K562 (cell line): ENCODE results near the gene PGR. TPM values are rescaled to one million over a fixed set of nuclear protein-coding genes. Genes with fewer than 3 reads are reported as not detected.
A peak's percentile ranks its signal among the peaks of the same experiment; 100 is the strongest.

Experiments
- ATAC-seq: fragments of 200-7000 bp; cut with Tn5 transposase; 3 replicates; pipeline ENCODE4 v1.9.1; 2020; ENCODE audit warnings: moderate library complexity
- BruUV-seq: library from RNA; stranded (reverse); fragments of 400-500 nt; replicated peaks from 2 replicates; lab custom pipeline; 2021; lab: Mats Ljungman, UMichigan
- CTCF ChIA-PET: fragments of 300-600 bp; formaldehyde crosslinking; extraction: SDS; loops from one replicate; lab custom pipeline; 2021; ENCODE audit warnings: low intra/inter-chr PET ratio; lab: Yijun Ruan, JAX
- POLR2A ChIA-PET: fragments of 300-600, 350-650 bp; sonication (Branson Sonifier 250); formaldehyde crosslinking; extraction: SDS; loops from one replicate; lab custom pipeline; 2021; ENCODE audit warnings: antibody characterized with exemption, inconsistent platforms; lab: Yijun Ruan, JAX
- DNase-seq, 4 experiments: peaks; one replicate each; pipeline versions ENCODE4 v3.0.0 to v3.0.0-alpha.2; 2011 to 2018; ENCODE audit warnings: low spot score in 3 of 4, mixed read lengths in 3 of 4; ENCODE audit errors: extremely low read depth in 1 of 4
- FAIRE-seq: peaks from 2 replicates; lab custom pipeline; 2011; peaks lifted over from hg19 to GRCh38; lab: Jason Lieb, UNC
- H2AFZ ChIP-seq: 2 replicates; pipeline ENCODE4 v1.6.0; 2011; ENCODE audit warnings: low read depth, low read length, control low read depth, inconsistent platforms
- H3K27ac ChIP-seq: fragments of 200-600 bp; 3 replicates; pipeline ENCODE4 v1.8.0; 2011; ENCODE audit warnings: low read depth, mild to moderate bottlenecking, control low read depth, inconsistent platforms, low read length, moderate library complexity, mixed read lengths; ENCODE audit errors: extremely low read depth
- H3K27me3 ChIP-seq, 2 experiments: fragments of 300-600 bp in 1 of 2; 2 replicates in 1 of 2; 3 replicates in 1 of 2; pipeline versions ENCODE4 v1.6.0 to v1.8.0; 2011; ENCODE audit warnings: inconsistent platforms in 2 of 2, low read length in 2 of 2, mild to moderate bottlenecking in 1 of 2, mixed read lengths in 1 of 2, moderate library complexity in 1 of 2; ENCODE audit not compliant: control insufficient read depth in 2 of 2, insufficient read depth in 2 of 2
- H3K36me3 ChIP-seq: fragments of 300-600 bp; 3 replicates; pipeline ENCODE4 v1.8.0; 2011; ENCODE audit warnings: mild to moderate bottlenecking, low read length, inconsistent platforms; ENCODE audit not compliant: control insufficient read depth, insufficient read depth
- H3K4me1 ChIP-seq, 2 experiments: fragments of 200-600 bp in 1 of 2; replicated peaks in 1 of 2; 2 replicates in 1 of 2; 3 replicates in 1 of 2; pipeline versions ENCODE4 v1.5.1 to v1.8.0; 2011; ENCODE audit warnings: inconsistent platforms in 2 of 2, low read length in 2 of 2, mild to moderate bottlenecking in 1 of 2, mixed read lengths in 1 of 2, moderate library complexity in 1 of 2; ENCODE audit not compliant: control insufficient read depth in 2 of 2, insufficient read depth in 2 of 2
- H3K4me2 ChIP-seq: 2 replicates; pipeline ENCODE4 v1.6.1; 2011; ENCODE audit warnings: low read length, control low read depth, inconsistent platforms, mixed read lengths; ENCODE audit not compliant: insufficient read depth
- H3K4me3 ChIP-seq: fragments of 200-600 bp; sonication (generic), shearing (Covaris generic); 2 replicates; pipeline ENCODE4 v1.5.1; 2016; ENCODE audit warnings: control low read depth, inconsistent platforms
- H3K79me2 ChIP-seq: fragments of 200-600 bp; 3 replicates; pipeline ENCODE4 v1.8.0; 2011; ENCODE audit warnings: low read length, inconsistent platforms; ENCODE audit not compliant: control insufficient read depth, insufficient read depth
- H3K9ac ChIP-seq, 2 experiments: 2 replicates each; pipeline versions ENCODE4 v1.6.0 to v1.6.1; 2011; ENCODE audit warnings: low read depth in 2 of 2, low read length in 2 of 2, control low read depth in 1 of 2, inconsistent platforms in 1 of 2, mild to moderate bottlenecking in 1 of 2, mixed read lengths in 1 of 2; ENCODE audit not compliant: insufficient read depth in 1 of 2
- H3K9me1 ChIP-seq: one replicate; pipeline ENCODE4 v1.6.0; 2011; ENCODE audit warnings: inconsistent platforms, mild to moderate bottlenecking, low read length, moderate library complexity; ENCODE audit not compliant: control insufficient read depth, insufficient read depth
- H3K9me3 ChIP-seq: replicated peaks from 2 replicates; pipeline ENCODE4 v1.5.1; 2011; ENCODE audit warnings: low read depth, low read length, inconsistent platforms; ENCODE audit not compliant: control insufficient read depth, insufficient read depth
- H4K20me1 ChIP-seq: replicated peaks from 2 replicates; pipeline ENCODE4 v1.6.1; 2011; ENCODE audit warnings: low read length, inconsistent platforms, mixed read lengths; ENCODE audit not compliant: control insufficient read depth, insufficient read depth
- ELK1 ChIP-seq: sonication (generic); formaldehyde crosslinking; IDR thresholded peaks from 2 replicates; pipeline ENCODE4 v1.8.1; 2022; ENCODE audit warnings: missing genetic modification reagents
- MAX ChIP-seq: sonication (generic); formaldehyde crosslinking; IDR thresholded peaks from 2 replicates; pipeline ENCODE4 v1.9.0; 2022; ENCODE audit warnings: mild to moderate bottlenecking, missing genetic modification reagents
- MTA1 ChIP-seq: fragments of 450-650 bp; IDR thresholded peaks from 2 replicates; pipeline ENCODE4 v1.6.1; 2017; ENCODE audit warnings: borderline replicate concordance
- POLR2AphosphoS2 ChIP-seq: IDR thresholded peaks from 2 replicates; pipeline ENCODE4 v1.6.1; 2012; ENCODE audit warnings: low read length, improper control_type of control experiment
- POLR3A ChIP-seq: IDR thresholded peaks from 2 replicates; pipeline ENCODE4 v1.6.1; 2011; ENCODE audit warnings: borderline replicate concordance, mild to moderate bottlenecking, moderate library complexity; ENCODE audit not compliant: insufficient read length, insufficient read depth; ENCODE audit errors: extremely low read depth
- SMAD3 ChIP-seq: fragments of 450-650 bp; formaldehyde crosslinking; conservative IDR thresholded peaks from 2 replicates; pipeline ENCODE4 v1.4.0; 2020; ENCODE audit warnings: mild to moderate bottlenecking
- TAF1 ChIP-seq: IDR thresholded peaks from 2 replicates; pipeline ENCODE4 v1.6.1; 2011; ENCODE audit warnings: mild to moderate bottlenecking, low read length, moderate library complexity; ENCODE audit not compliant: insufficient read depth, control insufficient read depth, severe bottlenecking; ENCODE audit errors: extremely low read depth
- THAP12 ChIP-seq: fragments of 250-450 bp; sonication (Bioruptor Pico); IDR thresholded peaks from 2 replicates; pipeline ENCODE4 v1.9.0; 2021; ENCODE audit warnings: mild to moderate bottlenecking, inconsistent platforms
- WGBS: fragments of 100-300 bp; shearing (Covaris generic); methylation state at CpG from one replicate; pipeline ENCODE4 v1.1.6; 2016; ENCODE audit warnings: low coverage, mixed read lengths; ENCODE audit not compliant: insufficient coverage; ENCODE audit errors: missing lambda C conversion rate; 5-methylcytosine and 5-hydroxymethylcytosine counted together
- in situ Hi-C: fragments of 300-500 bp; cut with MboI; formaldehyde crosslinking; loops from 4 replicates; pipeline ENCODE4 v1.15.0; 2018; ENCODE audit warnings: inconsistent platforms, mixed read lengths
- intact Hi-C: fragments of 100-400 bp; cut with micrococcal nuclease; formaldehyde crosslinking; loops from 2 replicates; pipeline ENCODE4 v1.14.2; 2022
- polyA plus RNA-seq, 8 experiments: library from polyadenylated mRNA; depleted of rRNA in 4 of 8; stranded (reverse) in 5 of 8; unstranded in 3 of 8; fragments of >200 nt; fragmentation: Nextera tagmentation in 2 of 8; fragmentation: Illumina TruSeq in 1 of 8; extraction: Ambion mirVana in 2 of 8; extraction: Trizol in 1 of 8; gene quantifications; 2 replicates each; pipeline versions ENCODE4 v1.2.1 to v1.2.3, GENCODE V29; 2011 to 2014; ENCODE audit warnings: inconsistent platforms in 1 of 8, missing spikeins in 1 of 8
- total RNA-seq, 7 experiments: library from RNA; depleted of rRNA in 6 of 7; stranded (reverse); fragments of >200 nt in 6 of 7; fragmentation: Illumina TruSeq in 2 of 7; extraction: Trizol in 2 of 7; gene quantifications; 2 replicates each; pipeline versions ENCODE4 v1.2.1 to v1.2.3, GENCODE V29; 2011 to 2021; ENCODE audit warnings: low replicate concordance in 1 of 7

PGR gene
- total and polyA plus RNA-seq, 9 of the 15 experiments (the other 6 are each of a cell fraction or from before 2014, with no cell fraction given), result 0.43 to 2.4 (median 1.3) TPM

- Histone ChIP-seq H3K9ac (no peak overlapping the region), H4K20me1 (no peaks in the 10 kb centered on the region), H3K4me2 (no peak overlapping the region), H3K27ac (no peak overlapping the region), H3K9me1 (no peaks in the 10 kb centered on the region), H3K79me2 (no peaks in the 10 kb centered on the region), H3K27me3 (no peaks in the 10 kb centered on the region), H3K4me3 (no peak overlapping the region), H3K9me3 (no peaks in the 10 kb centered on the region), H2AFZ (no peak overlapping the region), H3K36me3 (no peaks in the 10 kb centered on the region), H3K4me1 (no peaks in the 10 kb centered on the region)
- POLR2A ChIA-PET, result no interaction called here
- 35% methylated on average over 3 of the region's 3 CpGs for WGBS
- TF ChIP-seq SMAD3 (CRISPR knock-in tag), result no peak
- no peak for TF ChIP-seq ELK1 (CRISPR knock-in tag)
- in situ Hi-C loops (no loop called here), intact Hi-C loops (no loop called here)
- ATAC-seq (no peak), DNase-seq (no peak), FAIRE-seq (no peak)
- BruUV-seq, result no TSS peak
- CTCF ChIA-PET, result no interaction called here
Observed at GRCh38 chr11:101030015-101030414, 99.6 kb downstream of the PGR start.

GRCh38 chr11:101028644-101029043, 101.0 kb downstream of the PGR start:
- FAIRE-seq (no peak), DNase-seq (no peak), ATAC-seq (peak; percentile 33; the same call in 1 of the 3 replicates)
- Histone ChIP-seq H4K20me1 (no peaks in the 10 kb centered on the region), H3K4me2 (no peak overlapping the region), H2AFZ (no peak overlapping the region; the same call in 1 of the 2 replicates), H3K27me3 (no peaks in the 10 kb centered on the region), H3K9me1 (no peaks in the 10 kb centered on the region), H3K79me2 (no peaks in the 10 kb centered on the region), H3K9ac (no peak overlapping the region), H3K9me3 (no peaks in the 10 kb centered on the region), H3K27ac (no peak overlapping the region), H3K4me3 (no peak overlapping the region), H3K4me1 (no peaks in the 10 kb centered on the region), H3K36me3 (no peaks in the 10 kb centered on the region)
- POLR2A ChIA-PET, result no interaction called here
- CTCF ChIA-PET, result no interaction called here
- TF ChIP-seq MTA1 (no peak), POLR3A (no peak), MAX (no peak), POLR2AphosphoS2 (no peak), THAP12 (CRISPR knock-in tag) (no peak), TAF1 (no peak)
- in situ Hi-C loops, result no loop called here
- 8% methylated on average over 1 of the region's 1 CpG for WGBS
- intact Hi-C loops, result no loop called here
- BruUV-seq, result no TSS peak
